Epidermal melanocyte (primary cell): ENCODE results near the gene TARP.

ENCODE experiments used
- DNase-seq: peaks from one replicate; pipeline ENCODE4 v3.0.0; 2011; ENCODE audit warnings: low spot score; ENCODE audit not compliant: insufficient read length

Gene TARP

GRCh38 chr7:38217672-38218071, 55.8 kb downstream of the TARP start:
- DNase-seq = no peak

- DNase-seq = peak; percentile 87
These were observed 57.4 kb downstream of the TARP start for GRCh38 chr7:38215735-38216670.

- DNase-seq = no peak
These were observed 58.3 kb downstream of the TARP start for GRCh38 chr7:38215115-38215514.

- no peak for DNase-seq
These were observed 61.5 kb downstream of the TARP start for GRCh38 chr7:38211940-38212339.

- DNase-seq = no peak
These were observed 62.0 kb downstream of the TARP start for GRCh38 chr7:38211486-38211885.
